ENCODE data around the gene TNFRSF14.

- TF ChIP-seq EZH2 (IDR thresholded peaks at IDR 0.05; ENCODE audit: low read depth, unreplicated experiment), result no peak
- no peak for TF ChIP-seq CTCF (conservative IDR thresholded peaks at IDR 0.05; ENCODE audit: low read depth in 2 of 2)
- no peak for TF ChIP-seq REST (IDR thresholded peaks at IDR 0.05; ENCODE audit: unreplicated experiment)
These were observed 46.2 kb downstream of the TNFRSF14 start for GRCh38 chr1:2602311-2602835.
